Right cardiac atrium (tissue), 5 donors: ENCODE results near the gene FRAS1. TPM values are rescaled to one million over a fixed set of nuclear protein-coding genes. Genes with fewer than 3 reads are reported as not detected.

Source experiments
- ATAC-seq, 2 donors: fragments of 200-7000 bp; cut with Tn5 transposase; one replicate each; pipeline versions ENCODE4 v1.8.0 to v1.9.1; 2020; ENCODE audit warnings: moderate library complexity in 2 of 2, mild to moderate bottlenecking in 1 of 2
- DNase-seq, 3 donors: peaks; one replicate each; pipeline ENCODE4 v3.0.0-alpha.2; 2020
- H3K27ac ChIP-seq: one replicate; pipeline ENCODE4 v1.5.1; 2013; ENCODE audit warnings: mild to moderate bottlenecking, low read length, control low read depth, moderate library complexity
- H3K27me3 ChIP-seq: one replicate; pipeline ENCODE4 v1.6.1; 2013; ENCODE audit not compliant: control insufficient read depth, insufficient read depth
- H3K4me1 ChIP-seq: one replicate; pipeline ENCODE4 v1.6.1; 2013; ENCODE audit warnings: low read length; ENCODE audit not compliant: control insufficient read depth, insufficient read depth
- H3K4me3 ChIP-seq: one replicate; pipeline ENCODE4 v1.5.1; 2013; ENCODE audit warnings: low read length, control low read depth
- H3K9me3 ChIP-seq: one replicate; pipeline ENCODE4 v1.6.1; 2013; ENCODE audit warnings: low read length; ENCODE audit not compliant: control insufficient read depth
- WGBS: extraction: QIAGEN DNeasy Blood & Tissue Kit; methylation state at CpG from one replicate; pipeline ENCODE4 v1.1.7; 2013; 5-methylcytosine and 5-hydroxymethylcytosine counted together
- intact Hi-C, 4 donors: fragments of 100-400 bp; cut with DNase I; formaldehyde crosslinking; loops; one replicate each; pipeline versions ENCODE4 v1.11.0 to v1.14.0; 2022 to 2023
- polyA plus RNA-seq: library from polyadenylated mRNA; stranded (reverse); fragments of 200-250 nt; gene quantifications from one replicate; pipeline ENCODE4 v1.2.3, GENCODE V29; 2013
- total RNA-seq, 4 donors: library from RNA; stranded (reverse); fragmentation: NEBNext Ultra II Directional; extraction: Animal tissue kit (Norgen Biotek cat#: 25700); gene quantifications; one replicate each; pipeline ENCODE4 v1.2.1, GENCODE V29; 2021
- donor health status: healthy with polysubstance abuse.
- donor health status: DM: no; HTN: yes; CAD: no.
- donor health status: DM: no; HTN: no; CAD: no.
- donor health status: DM: no; HTN: yes; CAD: no; lungs with severe emphysema.
- donor health status: DM: yes; HTN: yes; CAD: no.

Gene FRAS1
- total and polyA plus RNA-seq, 5 donors: 1.1 to 7.9 (median 5.1) TPM

GRCh38 chr4:78031417-78031950 is 25.6 kb upstream of the FRAS1 start:
- DNase-seq (peak in 2 of 3 donors; percentile 60 to 68), ATAC-seq (peak in 1 of 2 donors; percentile 19)
- no peaks in the 10 kb centered on the region for H3K27me3 ChIP-seq
- WGBS: 53% methylated on average over 5 of the region's 5 CpGs
- no peak overlapping the region for H3K4me3 ChIP-seq
- H3K4me1 ChIP-seq: no peaks in the 10 kb centered on the region
- intact Hi-C loops: no loop called here
- H3K9me3 ChIP-seq: no peaks in the 10 kb centered on the region
- H3K27ac ChIP-seq: no peak overlapping the region

- intact Hi-C loops: no loop called here
- ATAC-seq: no peak
- no peak for DNase-seq
- Histone ChIP-seq H3K4me1 (no peaks in the 10 kb centered on the region), H3K27me3 (no peaks in the 10 kb centered on the region), H3K27ac (no peak overlapping the region), H3K4me3 (no peak overlapping the region), H3K9me3 (no peaks in the 10 kb centered on the region)
These were observed 24.7 kb upstream of the FRAS1 start for GRCh38 chr4:78032446-78032845.

GRCh38 chr4:78032929-78033328 is 24.2 kb upstream of the FRAS1 start:
- WGBS: 77% methylated on average over 1 of the region's 1 CpG
- no peak overlapping the region for H3K4me3 ChIP-seq
- intact Hi-C loops: no loop called here
- no peaks in the 10 kb centered on the region for H3K27me3 ChIP-seq
- DNase-seq (no peak), ATAC-seq (no peak)
- no peak overlapping the region for H3K27ac ChIP-seq
- no peaks in the 10 kb centered on the region for H3K4me1 ChIP-seq
- no peaks in the 10 kb centered on the region for H3K9me3 ChIP-seq

- H3K9me3 ChIP-seq: no peaks in the 10 kb centered on the region
- H3K4me3 ChIP-seq: no peak overlapping the region
- H3K27ac ChIP-seq: no peak overlapping the region
- no peak for DNase-seq
- intact Hi-C loops: no loop called here
- H3K4me1 ChIP-seq: no peaks in the 10 kb centered on the region
- no peaks in the 10 kb centered on the region for H3K27me3 ChIP-seq
- no peak for ATAC-seq
These were observed 23.3 kb upstream of the FRAS1 start for GRCh38 chr4:78033861-78034260.

GRCh38 chr4:78038704-78039103 is 18.4 kb upstream of the FRAS1 start:
- H3K27ac ChIP-seq: no peak overlapping the region
- no peaks in the 10 kb centered on the region for H3K27me3 ChIP-seq
- no peaks in the 10 kb centered on the region for H3K9me3 ChIP-seq
- intact Hi-C loops: no loop called here
- no peak overlapping the region for H3K4me3 ChIP-seq
- DNase-seq (no peak), ATAC-seq (peak in 1 of 2 donors; percentile 51)
- no peaks in the 10 kb centered on the region for H3K4me1 ChIP-seq
- 67% methylated on average over 5 of the region's 5 CpGs for WGBS

GRCh38 chr4:78039678-78040077 is 17.4 kb upstream of the FRAS1 start:
- DNase-seq (no peak), ATAC-seq (no peak)
- no peaks in the 10 kb centered on the region for H3K9me3 ChIP-seq
- no peaks in the 10 kb centered on the region for H3K4me1 ChIP-seq
- no peaks in the 10 kb centered on the region for H3K27me3 ChIP-seq
- no peak overlapping the region for H3K4me3 ChIP-seq
- WGBS: 53% methylated on average over 1 of the region's 1 CpG
- no peak overlapping the region for H3K27ac ChIP-seq
- intact Hi-C loops: no loop called here

GRCh38 chr4:78040431-78040830 is 16.7 kb upstream of the FRAS1 start:
- WGBS: 46% methylated on average over 1 of the region's 1 CpG
- ATAC-seq (peak; percentile 47 to 61), DNase-seq (no peak)
- no peaks in the 10 kb centered on the region for H3K9me3 ChIP-seq
- intact Hi-C loops: no loop called here
- no peaks in the 10 kb centered on the region for H3K27me3 ChIP-seq
- H3K4me3 ChIP-seq: no peak overlapping the region
- H3K27ac ChIP-seq: no peak overlapping the region
- no peaks in the 10 kb centered on the region for H3K4me1 ChIP-seq

- intact Hi-C loops: no loop called here
- DNase-seq: no peak
- WGBS: 56% methylated on average over 3 of the region's 3 CpGs
These were observed 9.8 kb upstream of the FRAS1 start for GRCh38 chr4:78047366-78047765.

GRCh38 chr4:78056265-78057129 is 626 bp upstream of the FRAS1 start:
- Histone ChIP-seq H3K9me3 (no peaks in the 10 kb centered on the region), H3K4me1 (no peaks in the 10 kb centered on the region), H3K4me3 (peak overlapping the region; percentile 73), H3K27ac (peak overlapping the region; percentile 56), H3K27me3 (no peaks in the 10 kb centered on the region)
- peak; percentile 77 to 88 (median 87) for DNase-seq
- peak; percentile 77 to 78 for ATAC-seq
- intact Hi-C loops: loop anchor here in 1 of 4 donors (10.0 kb wide), 2 partner anchors 98 to 458 kb away; no protein-coding TSS in a partner anchor
- WGBS: 1% methylated on average over 39 of the region's 39 CpGs

More at GRCh38 chr4:78047366-78047765, 9.8 kb upstream of the FRAS1 start:
- no peak for ATAC-seq
- H3K27me3 ChIP-seq: no peaks in the 10 kb centered on the region
- no peak overlapping the region for H3K4me3 ChIP-seq
- H3K27ac ChIP-seq: no peak overlapping the region
- no peaks in the 10 kb centered on the region for H3K4me1 ChIP-seq
- no peaks in the 10 kb centered on the region for H3K9me3 ChIP-seq

- DNase-seq (peak; percentile 61 to 82 (median 78)), ATAC-seq (peak; percentile 38 to 47)
- intact Hi-C loops: loop anchor here in 1 of 4 donors (10.0 kb wide), 2 partner anchors 97 to 457 kb away; no protein-coding TSS in a partner anchor
- WGBS: under 1% methylated on average over 56 of the region's 56 CpGs
- Histone ChIP-seq H3K4me3 (peak overlapping the region; percentile 73), H3K27ac (peak overlapping the region; percentile 39), H3K9me3 (no peaks in the 10 kb centered on the region), H3K27me3 (no peaks in the 10 kb centered on the region), H3K4me1 (no peaks in the 10 kb centered on the region)
These were observed 752 bp downstream of the FRAS1 start for GRCh38 chr4:78057600-78058550.
